Cardiac fibroblast (primary cell): Measurements from ENCODE around the gene SMPDL3B.

Experiments
- DNase-seq, 2 donors: peaks; one replicate each; pipeline versions ENCODE4 v3.0.0 to v3.0.0-alpha.2; 2010; ENCODE audit warnings: low read depth in 2 of 2
- H3K4me3 ChIP-seq, 2 donors: replicated peaks in 1 of 2; 1 replicate in 1 of 2; 2 replicates in 1 of 2; pipeline ENCODE4 v1.5.1; 2011; ENCODE audit warnings: low read depth in 2 of 2, low read length in 2 of 2, mild to moderate bottlenecking in 2 of 2, moderate library complexity in 1 of 2
- TF ChIP-seq, protein P1 (sequence below): IDR thresholded peaks from one replicate; pipeline ENCODE4 v1.5.1; 2011; ENCODE audit warnings: low read depth, mild to moderate bottlenecking, low read length, inconsistent platforms

The SMPDL3B gene

GRCh38 chr1:27889506-27889905 lies 45.3 kb upstream of the SMPDL3B start:
- no peak overlapping the region for H3K4me3 ChIP-seq
- no peak for DNase-seq
- TF ChIP-seq, protein P1, sequence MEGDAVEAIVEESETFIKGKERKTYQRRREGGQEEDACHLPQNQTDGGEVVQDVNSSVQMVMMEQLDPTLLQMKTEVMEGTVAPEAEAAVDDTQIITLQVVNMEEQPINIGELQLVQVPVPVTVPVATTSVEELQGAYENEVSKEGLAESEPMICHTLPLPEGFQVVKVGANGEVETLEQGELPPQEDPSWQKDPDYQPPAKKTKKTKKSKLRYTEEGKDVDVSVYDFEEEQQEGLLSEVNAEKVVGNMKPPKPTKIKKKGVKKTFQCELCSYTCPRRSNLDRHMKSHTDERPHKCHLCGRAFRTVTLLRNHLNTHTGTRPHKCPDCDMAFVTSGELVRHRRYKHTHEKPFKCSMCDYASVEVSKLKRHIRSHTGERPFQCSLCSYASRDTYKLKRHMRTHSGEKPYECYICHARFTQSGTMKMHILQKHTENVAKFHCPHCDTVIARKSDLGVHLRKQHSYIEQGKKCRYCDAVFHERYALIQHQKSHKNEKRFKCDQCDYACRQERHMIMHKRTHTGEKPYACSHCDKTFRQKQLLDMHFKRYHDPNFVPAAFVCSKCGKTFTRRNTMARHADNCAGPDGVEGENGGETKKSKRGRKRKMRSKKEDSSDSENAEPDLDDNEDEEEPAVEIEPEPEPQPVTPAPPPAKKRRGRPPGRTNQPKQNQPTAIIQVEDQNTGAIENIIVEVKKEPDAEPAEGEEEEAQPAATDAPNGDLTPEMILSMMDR, result no peak

- TF ChIP-seq, protein P1, result no peak
- no peak for DNase-seq
- no peak overlapping the region for H3K4me3 ChIP-seq
Measured at GRCh38 chr1:27891196-27891889, 43.5 kb upstream of the SMPDL3B start.

DNA sequence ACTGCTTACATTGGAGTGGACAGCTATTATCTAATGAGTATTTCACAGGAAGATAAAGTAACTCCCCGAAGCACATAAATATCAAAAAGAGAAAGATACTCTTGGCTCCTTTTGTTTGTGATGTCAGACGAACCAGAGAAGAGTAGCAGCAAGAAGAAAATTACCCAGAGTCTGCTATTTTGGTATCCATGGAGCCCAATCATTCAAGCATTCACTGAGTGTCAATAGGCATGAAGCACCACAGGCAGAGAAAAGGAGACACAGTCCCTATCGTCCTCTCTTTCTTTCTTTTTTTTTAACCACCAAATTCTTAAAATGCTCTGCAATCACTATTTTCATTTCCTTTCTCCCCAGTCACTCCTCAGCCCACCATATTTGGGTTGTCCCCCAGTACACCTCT lies 40.3 kb upstream of the SMPDL3B start:
- DNase-seq, result no peak
- H3K4me3 ChIP-seq, result no peak overlapping the region
- TF ChIP-seq, protein P1, result no peak

GRCh38 chr1:27906759-27907158 lies 28.0 kb upstream of the SMPDL3B start:
- no peak overlapping the region for H3K4me3 ChIP-seq
- no peak for DNase-seq
- TF ChIP-seq, protein P1, result no peak

GRCh38 chr1:27912429-27912828 lies 22.4 kb upstream of the SMPDL3B start:
- no peak overlapping the region for H3K4me3 ChIP-seq
- no peak for DNase-seq
- TF ChIP-seq, protein P1, result no peak

DNA sequence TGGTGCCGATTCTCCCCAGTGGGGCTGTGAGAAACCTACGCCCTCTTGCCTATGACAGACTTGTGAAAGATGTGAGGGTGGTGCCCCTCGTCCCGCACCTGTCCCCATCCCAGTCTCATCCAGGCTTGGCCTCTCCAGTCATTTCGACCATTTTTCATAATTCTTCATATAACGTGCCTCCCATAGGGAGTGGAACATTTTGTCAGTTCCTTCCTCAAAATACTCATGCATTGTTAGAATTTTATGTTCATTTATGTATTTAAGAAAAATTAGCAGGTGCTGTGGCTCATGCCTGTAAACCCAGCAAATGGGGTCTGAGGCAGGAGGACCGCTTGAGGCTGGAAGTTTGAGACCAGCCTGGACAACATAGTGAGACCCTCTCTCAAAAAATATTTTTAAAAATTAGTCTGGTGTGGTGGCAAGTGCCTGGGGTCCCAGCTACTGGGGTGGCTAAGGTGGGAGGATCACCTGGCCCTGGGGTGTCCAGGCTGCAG lies 19.7 kb upstream of the SMPDL3B start:
- no peak for DNase-seq
- no peak overlapping the region for H3K4me3 ChIP-seq
- TF ChIP-seq, protein P1, result no peak

- TF ChIP-seq, protein P1, result no peak
- no peak overlapping the region for H3K4me3 ChIP-seq
- no peak for DNase-seq
Measured at GRCh38 chr1:27922272-27922671, 12.5 kb upstream of the SMPDL3B start.
